Upper lobe of left lung (tissue), 6 donors: Measurements from ENCODE around the gene MYO3A. TPM values are rescaled to one million over a fixed set of nuclear protein-coding genes. Genes with fewer than 3 reads are reported as not detected.

Experiments used
- ATAC-seq, 2 donors: fragments of 200-7000 bp; cut with Tn5 transposase; one replicate each; pipeline ENCODE4 v1.9.1; 2022; ENCODE audit warnings: mild to moderate bottlenecking in 2 of 2, moderate library complexity in 2 of 2; ENCODE audit not compliant: low FRiP score in 2 of 2
- DNase-seq, 2 donors: peaks; one replicate each; pipeline ENCODE4 v3.0.0-alpha.2; 2019 to 2020
- H3K27ac ChIP-seq, 4 donors: fragments of 200-600 bp; sonication (generic); one replicate each; pipeline ENCODE4 v1.5.1; 2016 to 2019
- H3K27me3 ChIP-seq, 4 donors: fragments of 200-600 bp; sonication (generic); one replicate each; pipeline ENCODE4 v1.5.1; 2017 to 2019
- H3K36me3 ChIP-seq, 4 donors: fragments of 200-600 bp; sonication (generic); one replicate each; pipeline ENCODE4 v1.5.1; 2016 to 2019
- H3K4me1 ChIP-seq, 4 donors: fragments of 200-600 bp; sonication (generic); one replicate each; pipeline ENCODE4 v1.5.1; 2018 to 2019
- H3K4me3 ChIP-seq, 4 donors: fragments of 200-600 bp; sonication (generic); one replicate each; pipeline ENCODE4 v1.5.1; 2017 to 2019; ENCODE audit warnings: mild to moderate bottlenecking in 2 of 4, moderate library complexity in 1 of 4
- H3K9me3 ChIP-seq, 4 donors: fragments of 200-600 bp; sonication (generic); one replicate each; pipeline ENCODE4 v1.5.1; 2018 to 2019
- EP300 ChIP-seq, 4 donors: sonication (generic); formaldehyde crosslinking; IDR thresholded peaks; one replicate each; pipeline ENCODE4 v1.5.1; 2017; ENCODE audit warnings: antibody characterized with exemption in 4 of 4, control low read depth in 2 of 4
- POLR2A ChIP-seq, 4 donors: fragments of 450-650 bp; IDR thresholded peaks; one replicate each; pipeline ENCODE4 v1.5.1; 2016 to 2017; ENCODE audit warnings: antibody characterized with exemption in 4 of 4, mild to moderate bottlenecking in 2 of 4
- POLR2AphosphoS5 ChIP-seq, 2 donors: sonication (generic); formaldehyde crosslinking; IDR thresholded peaks; one replicate each; pipeline ENCODE4 v1.5.1; 2017; ENCODE audit warnings: antibody characterized with exemption in 2 of 2
- WGBS, 2 donors: methylation state at CpG; one replicate each; pipeline ENCODE4 v1.1.5; 2017 to 2018; 5-methylcytosine and 5-hydroxymethylcytosine counted together
- total RNA-seq, 6 donors: library from RNA; depleted of rRNA in 4 of 6; stranded (reverse); fragments of >200 nt in 4 of 6; gene quantifications; one replicate each; pipeline versions ENCODE4 v1.1.0 to v1.2.1, GENCODE V29; 2016 to 2021
- TF ChIP-seq, protein P1 (sequence below), 6 experiments: fragments of 450-650 bp in 4 of 6; fragments of 200-600 bp in 2 of 6; sonication (generic) in 2 of 6; IDR thresholded peaks; one replicate each; pipeline ENCODE4 v1.5.1; 2016 to 2019; ENCODE audit warnings: antibody characterized with exemption in 6 of 6
- donor health status: DM: no; HTN: no; CAD: no; lungs with moderate emphysema.
- donor health status: DM: no; HTN: yes; CAD: no; lungs with severe emphysema.

MYO3A gene
- total RNA-seq, 6 donors from 2014 or later = 0.15 to 0.49 (median 0.47) TPM; not detected in 3

- 23 to 54% methylated on average over 3 of the region's 3 CpGs for WGBS, 2 donors
- Histone ChIP-seq H3K27me3 (no peaks in the 10 kb centered on the region), H3K4me1 (no peaks in the 10 kb centered on the region), H3K36me3 (no peaks in the 10 kb centered on the region), H3K9me3 (peaks cover 0 to 3% (median 0%) of the 10 kb centered on the region in 4 donors), H3K27ac (no peak overlapping the region), H3K4me3 (no peak overlapping the region)
- DNase-seq (no peak), ATAC-seq (no peak)
- no peak for TF ChIP-seq POLR2AphosphoS5 (IDR thresholded peaks at IDR 0.05)
- no peak for TF ChIP-seq EP300 (IDR thresholded peaks at IDR 0.05)
- TF ChIP-seq, protein P1, sequence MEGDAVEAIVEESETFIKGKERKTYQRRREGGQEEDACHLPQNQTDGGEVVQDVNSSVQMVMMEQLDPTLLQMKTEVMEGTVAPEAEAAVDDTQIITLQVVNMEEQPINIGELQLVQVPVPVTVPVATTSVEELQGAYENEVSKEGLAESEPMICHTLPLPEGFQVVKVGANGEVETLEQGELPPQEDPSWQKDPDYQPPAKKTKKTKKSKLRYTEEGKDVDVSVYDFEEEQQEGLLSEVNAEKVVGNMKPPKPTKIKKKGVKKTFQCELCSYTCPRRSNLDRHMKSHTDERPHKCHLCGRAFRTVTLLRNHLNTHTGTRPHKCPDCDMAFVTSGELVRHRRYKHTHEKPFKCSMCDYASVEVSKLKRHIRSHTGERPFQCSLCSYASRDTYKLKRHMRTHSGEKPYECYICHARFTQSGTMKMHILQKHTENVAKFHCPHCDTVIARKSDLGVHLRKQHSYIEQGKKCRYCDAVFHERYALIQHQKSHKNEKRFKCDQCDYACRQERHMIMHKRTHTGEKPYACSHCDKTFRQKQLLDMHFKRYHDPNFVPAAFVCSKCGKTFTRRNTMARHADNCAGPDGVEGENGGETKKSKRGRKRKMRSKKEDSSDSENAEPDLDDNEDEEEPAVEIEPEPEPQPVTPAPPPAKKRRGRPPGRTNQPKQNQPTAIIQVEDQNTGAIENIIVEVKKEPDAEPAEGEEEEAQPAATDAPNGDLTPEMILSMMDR (IDR thresholded peaks at IDR 0.05) = no peak
- TF ChIP-seq POLR2A (IDR thresholded peaks at IDR 0.05) = no peak
Measured at GRCh38 chr10:25896421-25896820, 37.6 kb upstream of the MYO3A start.

DNA sequence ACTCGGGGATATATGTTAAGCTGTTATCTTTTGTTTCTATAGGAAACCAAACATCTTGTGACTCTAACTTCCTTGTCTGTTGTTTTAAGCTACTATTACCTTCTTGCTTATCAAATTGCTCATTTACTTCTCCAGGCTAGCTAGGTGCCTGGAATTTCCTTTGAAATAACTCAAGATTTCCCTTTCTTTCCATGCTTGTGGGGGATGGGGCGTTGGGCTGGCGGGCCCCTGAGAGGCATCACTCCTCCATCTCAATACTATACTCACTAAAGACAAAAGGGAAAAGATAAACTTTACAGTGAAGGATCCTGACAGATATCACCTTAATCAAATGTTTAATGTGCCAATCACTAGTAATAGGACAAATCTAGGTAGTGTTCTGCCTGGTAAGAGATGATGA is 34.7 kb upstream of the MYO3A start:
- no peak overlapping the region for H3K27ac ChIP-seq
- H3K9me3 ChIP-seq = no peaks in the 10 kb centered on the region
- no peaks in the 10 kb centered on the region for H3K4me1 ChIP-seq
- no peaks in the 10 kb centered on the region for H3K36me3 ChIP-seq
- no peak for DNase-seq
- no peaks in the 10 kb centered on the region for H3K27me3 ChIP-seq
- no peak for ATAC-seq
- H3K4me3 ChIP-seq = no peak overlapping the region
- WGBS, 2 donors = 37 to 55% methylated on average over 3 of the region's 3 CpGs
- TF ChIP-seq, protein P1 (IDR thresholded peaks at IDR 0.05) = no peak
- no peak for TF ChIP-seq POLR2AphosphoS5 (IDR thresholded peaks at IDR 0.05)
- no peak for TF ChIP-seq EP300 (IDR thresholded peaks at IDR 0.05)
- no peak for TF ChIP-seq POLR2A (IDR thresholded peaks at IDR 0.05)

GRCh38 chr10:25901199-25901598 is 32.8 kb upstream of the MYO3A start:
- H3K27ac ChIP-seq = no peak overlapping the region
- no peaks in the 10 kb centered on the region for H3K4me1 ChIP-seq
- no peaks in the 10 kb centered on the region for H3K36me3 ChIP-seq
- H3K9me3 ChIP-seq = no peaks in the 10 kb centered on the region
- no peak for TF ChIP-seq POLR2AphosphoS5 (IDR thresholded peaks at IDR 0.05)
- no peak for TF ChIP-seq EP300 (IDR thresholded peaks at IDR 0.05)
- TF ChIP-seq, protein P1 (IDR thresholded peaks at IDR 0.05) = no peak
- TF ChIP-seq POLR2A (IDR thresholded peaks at IDR 0.05) = no peak
- DNase-seq (no peak), ATAC-seq (no peak)
- 88% methylated on average over 4 of the region's 4 CpGs for WGBS, 2 donors
- H3K27me3 ChIP-seq = no peaks in the 10 kb centered on the region
- H3K4me3 ChIP-seq = no peak overlapping the region

- WGBS, 2 donors = 82 to 83% methylated on average over 5 of the region's 5 CpGs
Measured at GRCh38 chr10:25902002-25902401, 32.0 kb upstream of the MYO3A start.

GRCh38 chr10:25907261-25907660 is 26.8 kb upstream of the MYO3A start:
- TF ChIP-seq POLR2AphosphoS5 (IDR thresholded peaks at IDR 0.05) (no peak), POLR2A (IDR thresholded peaks at IDR 0.05) (no peak), EP300 (IDR thresholded peaks at IDR 0.05) (no peak)
- TF ChIP-seq, protein P1 (IDR thresholded peaks at IDR 0.05) = no peak
- H3K9me3 ChIP-seq = no peaks in the 10 kb centered on the region
- no peak for DNase-seq
- H3K4me1 ChIP-seq = no peaks in the 10 kb centered on the region
- H3K4me3 ChIP-seq = no peak overlapping the region
- H3K27me3 ChIP-seq = no peaks in the 10 kb centered on the region
- H3K27ac ChIP-seq = no peak overlapping the region
- WGBS, 2 donors = 51 to 87% methylated on average over 3 to 4 of the region's 4 CpGs
- no peaks in the 10 kb centered on the region for H3K36me3 ChIP-seq
- ATAC-seq = no peak

More at GRCh38 chr10:25902002-25902401, 32.0 kb upstream of the MYO3A start:
- H3K27ac ChIP-seq = no peak overlapping the region
- ATAC-seq = no peak
- no peaks in the 10 kb centered on the region for H3K36me3 ChIP-seq
- H3K4me1 ChIP-seq = no peaks in the 10 kb centered on the region
- H3K27me3 ChIP-seq = no peaks in the 10 kb centered on the region
- H3K9me3 ChIP-seq = no peaks in the 10 kb centered on the region
- TF ChIP-seq EP300 (IDR thresholded peaks at IDR 0.05) (no peak), POLR2A (IDR thresholded peaks at IDR 0.05) (no peak), POLR2AphosphoS5 (IDR thresholded peaks at IDR 0.05) (no peak)
- TF ChIP-seq, protein P1 (IDR thresholded peaks at IDR 0.05) = no peak
- DNase-seq = no peak
- no peak overlapping the region for H3K4me3 ChIP-seq
